Bone marrow (tissue), 2 donors: ENCODE measurements around the gene C1GALT1C1L.
"Not testable (repeated sequence)": the region's sequence is repeated elsewhere in the genome, so short reads cannot be mapped to it uniquely, and the experiment has no call there.

ENCODE experiments used
- DNase-seq, 2 donors: peaks; one replicate each; lab custom pipeline; 2025; lab: John Stamatoyannopoulos, UW

C1GALT1C1L gene

DNA sequence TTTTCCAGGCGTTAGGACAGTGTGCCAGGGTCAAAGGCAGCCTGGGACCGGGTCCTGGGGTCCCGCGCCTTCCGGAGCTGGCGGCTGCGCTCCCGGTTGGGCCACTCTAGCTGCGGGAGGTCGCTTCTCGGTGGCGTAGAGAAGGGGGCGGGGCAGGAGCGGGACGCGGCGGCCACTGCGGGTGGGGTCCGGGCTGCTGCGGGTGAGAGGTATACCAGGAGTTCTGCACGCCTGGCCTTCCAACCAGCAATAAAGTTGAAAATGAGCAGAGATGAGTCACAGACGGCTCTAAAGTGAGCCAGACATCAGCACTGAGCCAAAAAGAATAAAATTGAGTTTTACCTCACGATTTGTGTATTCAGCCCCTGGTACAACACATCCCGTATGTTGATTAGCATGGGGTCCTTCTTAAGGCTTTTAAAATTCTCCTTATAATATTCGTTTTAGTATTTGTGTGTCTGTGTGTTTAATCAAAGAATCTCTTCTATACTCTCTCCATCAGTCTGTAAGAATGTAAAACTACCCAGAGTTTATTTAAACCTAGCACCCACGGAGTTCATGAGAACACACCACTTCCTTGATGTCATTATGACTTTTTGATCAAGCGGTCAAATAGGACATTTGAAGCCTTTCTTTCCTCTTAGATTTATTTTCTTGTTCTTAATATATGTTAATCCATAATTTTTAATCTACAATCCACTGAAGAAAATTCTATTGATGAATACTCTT is at the start of gene C1GALT1C1L:
Gene C1GALT1C1L (minus strand): TSS at position 108 of the 729 bp plus-strand sequence. CDS start 107 bp downstream, at position 1.
- no peak for DNase-seq

DNA sequence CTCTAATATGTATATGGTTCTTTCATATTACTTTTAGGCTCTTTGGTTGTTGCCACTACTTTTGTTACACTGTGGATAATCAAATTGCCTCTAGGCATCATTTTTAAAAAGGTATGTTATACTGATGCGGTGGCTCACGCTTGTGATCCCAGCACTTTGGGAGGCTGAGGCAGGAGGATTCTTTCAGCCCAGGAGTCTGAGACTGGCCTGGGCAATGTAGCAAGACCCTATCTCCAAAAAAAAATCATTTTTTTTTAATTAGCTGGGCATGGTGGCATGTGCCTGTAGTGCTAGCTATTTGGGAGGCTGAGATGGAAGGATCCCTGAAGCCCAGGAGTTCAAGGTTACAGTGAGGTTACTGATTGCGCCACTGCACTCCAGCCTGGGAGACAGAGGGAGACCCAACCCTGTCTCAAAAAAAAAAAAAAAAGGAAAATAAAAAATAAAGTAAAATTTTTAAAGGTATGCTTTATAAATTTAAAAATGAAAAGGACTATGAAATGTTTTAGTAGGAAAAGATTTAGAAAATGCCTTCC is 49.5 kb upstream of the C1GALT1C1L start:
- no peak for DNase-seq

DNA sequence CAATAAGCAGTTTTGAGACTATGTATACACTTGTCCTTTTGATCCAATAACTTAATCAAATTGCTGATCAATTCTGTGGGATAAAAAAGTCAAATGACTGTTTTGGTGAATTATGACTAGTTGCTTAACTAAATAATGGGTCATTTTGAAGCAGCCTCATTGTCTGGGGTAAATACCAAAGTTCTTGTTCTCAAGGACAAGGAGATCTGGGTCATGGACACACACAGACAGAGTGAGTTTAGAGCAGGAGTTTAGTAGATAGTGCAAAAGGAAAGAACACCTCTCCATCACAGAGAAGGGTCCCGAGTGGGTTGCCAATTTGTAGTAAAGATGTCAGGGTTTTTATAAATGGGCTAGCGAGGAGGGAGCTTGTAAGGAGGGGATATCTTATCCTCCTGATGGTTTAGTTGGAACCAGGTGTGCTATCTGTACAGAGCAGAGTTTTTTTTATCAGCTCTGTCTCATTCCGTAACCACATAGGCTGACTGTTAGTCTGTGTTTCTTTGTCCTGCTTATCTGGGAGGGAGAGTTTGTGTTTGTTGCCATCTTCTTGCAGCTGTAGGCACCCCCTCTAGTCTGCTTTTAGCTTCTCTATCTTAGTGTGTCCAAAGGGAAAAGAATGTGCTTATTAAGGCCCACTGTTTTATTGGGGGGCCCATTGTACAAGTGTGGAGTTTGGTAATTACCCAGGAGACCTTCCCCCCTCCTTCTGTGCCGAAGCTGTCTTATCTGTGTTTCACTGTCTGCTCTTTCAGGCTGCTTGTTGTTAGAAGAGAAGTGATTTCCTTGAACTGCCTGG is 48.7 kb upstream of the C1GALT1C1L start:
- DNase-seq = no peak

DNA sequence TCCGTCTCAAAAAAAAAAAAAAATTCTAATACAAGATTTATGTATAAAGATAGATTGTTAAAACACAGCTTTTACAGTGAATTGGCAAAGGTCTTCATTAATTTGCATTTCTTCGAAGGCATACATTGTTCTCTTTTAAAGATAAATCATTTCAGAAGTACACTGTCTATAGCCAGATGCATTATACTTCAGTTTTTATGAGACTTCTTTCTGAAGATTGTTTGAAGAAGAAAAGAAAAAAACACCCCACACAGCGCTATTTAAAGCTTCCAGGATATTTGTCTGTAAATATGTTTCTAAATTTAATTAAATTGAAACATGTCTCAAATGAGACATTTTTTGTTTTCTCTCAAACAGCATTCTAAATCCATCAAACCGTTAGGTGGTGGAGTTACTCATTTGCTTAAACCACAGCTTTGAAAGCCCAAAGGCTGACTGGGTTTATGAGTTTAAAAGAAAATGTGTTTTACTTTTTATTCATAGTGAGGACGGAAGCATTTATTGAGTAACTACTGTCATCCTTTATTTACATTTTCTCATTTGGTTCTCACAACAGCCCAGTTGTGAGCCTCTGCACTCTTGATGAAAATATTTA is 42.4 kb upstream of the C1GALT1C1L start:
- no peak for DNase-seq

DNA sequence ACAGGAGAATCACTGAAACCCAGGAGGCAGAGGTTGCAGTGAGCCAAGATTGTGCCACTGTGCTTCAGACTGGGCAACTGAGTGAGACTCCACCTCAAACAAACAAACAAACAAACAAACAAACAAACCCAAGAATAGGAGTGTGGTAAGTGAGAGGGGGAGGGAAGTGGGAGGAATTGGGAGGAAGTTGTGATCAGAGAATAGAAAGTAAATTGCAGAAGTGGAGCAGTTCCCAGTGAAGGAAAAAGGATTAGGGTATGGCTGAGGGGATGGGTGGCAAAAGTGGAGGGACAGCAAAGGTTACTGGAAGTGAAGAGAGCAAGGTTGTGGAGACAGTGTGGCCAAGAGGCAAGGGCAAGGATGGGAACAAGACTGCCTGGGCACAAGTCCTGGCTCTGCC is 41.1 kb upstream of the C1GALT1C1L start:
- DNase-seq = no peak

DNA sequence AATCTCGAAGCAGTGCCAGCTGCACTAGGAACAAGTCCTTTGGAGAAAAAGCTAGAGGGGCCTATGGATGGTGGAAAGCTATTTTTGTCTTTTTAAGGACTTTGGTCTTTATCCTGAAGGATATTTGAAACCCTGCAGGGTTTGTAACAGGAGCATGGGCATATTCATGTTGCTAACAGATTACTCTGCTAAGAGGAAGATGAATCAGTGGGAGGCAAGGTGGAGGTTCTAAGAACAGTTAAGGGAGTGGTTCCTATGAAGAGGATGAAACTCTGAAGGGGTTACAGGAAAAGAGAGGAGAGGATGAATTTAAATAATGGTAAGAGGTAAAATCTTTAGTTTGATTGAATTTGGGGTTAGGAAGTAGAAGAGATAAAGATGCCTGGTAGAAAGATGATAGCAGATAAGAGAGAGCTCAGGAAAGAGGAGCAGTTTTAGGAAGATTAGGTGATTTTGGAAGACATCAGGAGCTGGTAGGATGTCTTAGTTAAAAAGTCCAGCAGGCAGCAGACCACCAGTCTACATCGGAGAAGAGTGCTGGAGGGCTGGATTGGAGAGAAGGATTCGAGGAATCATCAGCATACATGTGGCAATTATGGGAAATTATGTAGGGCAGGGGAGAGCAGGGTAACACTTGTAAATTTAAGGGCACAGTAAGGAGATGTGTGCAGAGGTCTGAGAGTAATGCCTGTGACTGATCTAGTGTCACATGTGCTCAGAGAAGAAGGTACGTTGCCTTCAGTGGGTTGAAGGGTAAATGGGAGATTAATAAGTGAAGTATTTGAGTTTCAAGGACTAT is 39.3 kb upstream of the C1GALT1C1L start:
- DNase-seq = no peak

DNA sequence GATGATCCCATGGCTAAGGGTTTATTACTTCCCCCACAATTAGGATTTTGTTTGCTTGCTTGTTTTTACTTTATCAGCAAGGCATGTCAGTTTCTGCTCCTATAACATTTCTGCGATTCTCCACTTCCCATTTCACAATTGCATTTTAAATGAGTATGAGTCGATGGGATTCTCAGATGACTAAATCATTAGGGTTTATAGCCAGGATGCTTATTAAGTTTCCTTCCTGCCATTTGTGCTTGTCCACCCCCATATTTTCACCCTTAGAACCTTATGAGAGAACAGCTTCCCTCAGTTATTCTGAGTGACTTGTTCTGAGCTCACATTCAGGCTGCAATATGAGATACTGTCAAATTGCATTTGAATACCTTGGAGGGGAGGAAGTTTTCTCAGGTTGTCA is 37.9 kb upstream of the C1GALT1C1L start:
- DNase-seq = no peak

DNA sequence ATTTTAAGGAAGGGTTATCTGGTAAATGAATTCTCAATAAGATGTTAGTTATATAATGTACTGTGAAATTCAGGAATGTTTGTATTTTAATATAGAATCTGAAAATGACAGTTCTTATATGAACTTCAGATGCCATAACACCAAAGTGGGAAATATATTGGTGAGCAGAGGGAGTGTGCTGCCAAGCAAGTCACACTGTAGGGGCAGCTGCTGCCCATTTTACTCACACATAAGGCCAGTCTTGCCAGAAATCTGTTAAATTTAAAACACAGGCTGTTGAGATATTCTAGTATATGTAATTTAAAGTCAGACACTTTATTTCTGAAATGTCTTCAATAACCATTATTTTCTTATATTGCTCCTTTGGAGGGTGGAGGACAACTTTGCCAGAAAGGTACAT is 34.6 kb upstream of the C1GALT1C1L start:
- DNase-seq = no peak

DNA sequence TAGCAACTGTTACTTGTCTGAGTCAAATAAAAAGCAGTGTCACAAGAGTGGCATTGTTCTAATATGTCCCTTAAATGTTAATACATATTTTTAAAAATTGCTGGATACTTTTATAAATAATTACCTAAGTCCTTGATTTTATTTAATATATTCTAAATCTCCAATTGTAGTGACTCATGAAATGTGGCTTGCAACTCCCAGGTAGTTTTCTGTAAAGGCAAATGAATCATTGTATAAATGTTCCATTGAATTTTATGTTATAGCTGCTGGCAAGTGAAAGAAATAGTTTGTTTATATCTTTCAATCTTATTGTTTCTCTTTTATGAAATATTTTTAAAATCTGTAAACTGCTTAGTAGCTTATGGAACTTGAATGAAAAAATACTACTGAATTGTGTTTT is 32.7 kb upstream of the C1GALT1C1L start:
- DNase-seq = no peak

DNA sequence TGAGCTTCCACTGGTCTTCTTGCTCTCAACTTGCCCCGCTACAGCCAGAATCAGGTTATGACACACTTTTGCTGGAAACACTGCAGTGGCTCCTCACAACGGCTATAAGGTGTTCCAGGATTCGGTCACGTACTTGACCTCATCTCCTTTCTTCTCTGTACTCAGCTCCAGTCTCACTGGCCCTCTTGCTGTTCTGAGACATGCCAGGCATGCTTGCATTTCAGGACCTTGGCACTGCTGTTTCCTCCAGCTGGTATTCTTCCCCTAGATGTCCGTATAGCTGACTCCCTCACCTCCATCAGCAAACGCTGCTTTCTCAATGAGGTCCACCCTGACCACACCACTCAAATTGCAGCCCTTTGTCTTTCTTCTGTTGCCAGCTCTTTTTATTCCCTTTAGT is 31.9 kb upstream of the C1GALT1C1L start:
- DNase-seq = no peak

DNA sequence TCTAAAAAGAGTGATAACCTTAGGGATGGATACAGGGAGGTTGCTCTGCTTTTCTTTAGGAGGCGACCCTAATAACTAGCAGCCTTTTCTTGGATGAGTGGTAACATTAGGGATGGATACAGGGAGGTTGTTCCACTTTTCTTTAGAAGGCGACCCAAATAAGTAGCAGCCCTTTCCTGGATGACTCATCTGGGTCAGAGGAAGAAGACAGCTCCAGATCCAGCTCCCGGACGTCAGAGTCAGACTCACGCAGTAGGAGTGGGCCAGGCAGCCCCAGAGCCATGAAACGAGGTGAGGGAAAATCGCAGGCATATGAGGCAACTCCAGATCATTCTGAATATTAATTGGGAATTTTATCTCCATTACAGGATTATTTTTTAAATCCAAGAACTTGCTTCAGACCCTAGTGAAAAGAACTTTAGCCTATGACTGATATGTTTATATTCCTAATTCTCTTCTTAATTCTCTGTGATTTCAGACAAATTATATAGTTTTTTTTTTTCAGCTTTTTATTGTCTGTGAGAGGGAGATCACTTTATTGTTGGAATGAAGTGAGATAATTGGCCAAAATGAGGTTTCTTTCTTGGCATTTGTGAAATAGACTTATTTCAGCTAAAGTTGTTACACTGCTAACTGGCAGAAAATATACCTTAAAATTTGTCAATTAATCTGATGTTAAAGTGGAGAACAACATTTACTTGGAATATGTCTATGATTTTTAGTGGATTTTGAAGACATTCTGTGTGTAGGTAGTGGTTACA is 31.2 kb upstream of the C1GALT1C1L start:
- no peak for DNase-seq

DNA sequence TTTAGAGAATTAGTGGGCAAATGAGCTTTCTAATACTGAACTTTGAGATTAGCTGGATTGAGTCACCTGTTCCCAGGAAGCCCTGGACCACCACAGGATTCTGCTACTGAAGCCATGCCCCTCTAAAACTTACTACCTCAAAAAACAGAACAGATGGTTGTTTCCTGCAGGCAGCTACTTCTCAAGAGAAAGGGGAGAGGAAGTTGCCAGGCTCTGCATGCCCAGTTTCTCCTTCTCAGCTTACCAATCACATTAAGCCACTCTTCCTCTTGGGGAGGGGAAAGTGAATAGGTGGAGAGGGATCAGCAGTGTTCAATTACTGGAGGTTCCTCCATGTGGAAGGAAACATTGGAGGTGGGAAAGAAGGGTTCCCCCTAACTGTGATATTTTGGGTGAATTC is 24.9 kb upstream of the C1GALT1C1L start:
- no peak for DNase-seq

DNA sequence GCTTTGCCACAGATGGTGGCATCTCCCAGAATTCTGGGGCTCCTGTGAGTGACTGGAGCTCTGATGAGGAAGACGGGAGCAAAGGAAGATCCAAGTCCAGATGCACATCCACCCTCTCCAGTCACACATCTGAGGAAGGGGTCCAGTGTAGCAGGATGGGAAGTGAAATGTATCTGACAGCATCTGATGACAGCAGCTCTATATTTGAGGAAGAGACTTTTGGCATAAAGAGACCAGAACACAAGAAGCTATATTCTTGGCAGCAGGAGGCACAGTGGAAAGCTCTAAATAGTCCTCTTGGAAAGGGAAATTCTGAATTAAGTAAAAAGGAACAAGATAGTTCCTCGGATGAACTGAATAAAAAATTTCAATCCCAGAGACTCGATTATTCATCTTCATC is 23.5 kb upstream of the C1GALT1C1L start:
- DNase-seq = no peak

DNA sequence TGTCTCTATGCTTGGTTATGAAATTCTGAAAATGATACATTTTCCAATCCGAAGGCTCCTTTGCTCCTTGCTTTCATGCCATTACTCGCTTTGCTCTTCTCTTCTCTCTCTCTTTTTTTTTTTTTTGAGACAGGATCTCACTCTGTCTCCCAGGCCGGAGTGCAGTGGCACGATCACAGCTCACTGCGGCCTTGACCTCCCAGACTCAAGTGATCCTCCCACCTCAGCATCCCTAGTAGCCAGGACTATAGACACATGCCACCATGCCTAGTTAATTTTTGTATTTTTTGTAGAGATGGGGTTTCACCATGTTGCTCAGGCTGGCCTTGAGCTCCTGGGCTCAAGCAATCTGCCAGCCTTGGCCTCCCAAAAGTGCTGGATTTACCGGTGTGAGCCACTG is 21.9 kb upstream of the C1GALT1C1L start:
- not testable (repeated sequence) for DNase-seq

DNA sequence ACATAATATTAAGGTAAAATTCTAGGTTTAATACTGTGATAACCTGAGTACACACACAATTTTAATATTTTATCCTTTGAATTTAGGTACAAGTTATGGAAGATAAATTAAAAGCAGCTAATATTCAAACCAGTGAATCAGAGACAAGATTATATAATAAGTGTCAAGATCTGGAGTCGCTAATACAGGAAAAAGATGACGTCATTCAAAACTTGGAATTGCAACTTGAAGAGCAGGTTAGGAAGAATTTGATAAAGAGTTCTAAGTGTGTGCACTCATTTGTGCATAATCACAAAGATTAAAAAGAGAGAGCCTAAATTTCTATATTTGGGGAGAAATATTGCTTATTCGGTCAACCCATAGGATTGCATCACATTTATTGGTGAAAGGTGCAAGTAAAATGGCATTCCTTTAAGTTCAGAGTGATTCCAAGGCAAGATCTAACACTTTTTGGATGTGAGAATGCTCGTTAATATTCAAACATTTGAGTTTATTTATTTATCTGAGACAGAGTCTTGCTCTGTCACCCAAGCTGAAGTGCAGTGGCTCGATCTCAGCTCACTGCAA is 16.3 kb upstream of the C1GALT1C1L start:
- no peak for DNase-seq

DNA sequence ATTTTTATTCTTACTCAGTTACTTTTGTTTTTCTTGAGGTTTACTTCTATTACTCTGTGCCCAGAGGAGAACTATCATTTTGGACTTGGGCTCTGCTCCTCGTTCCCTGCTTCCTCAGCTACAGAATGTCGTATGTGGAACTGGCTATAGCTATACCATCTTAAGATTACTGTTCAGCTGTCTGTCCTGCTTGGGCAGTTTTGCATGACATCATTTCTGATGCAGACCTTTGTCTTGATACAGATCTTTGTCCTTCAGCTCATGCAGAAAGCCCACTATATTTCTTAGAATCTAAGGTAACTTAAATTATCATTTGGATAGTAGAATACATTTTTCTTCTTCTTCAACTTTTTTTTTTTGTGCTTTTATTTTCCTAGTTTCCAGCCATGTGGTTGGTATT is 13.8 kb upstream of the C1GALT1C1L start:
- DNase-seq = no peak

DNA sequence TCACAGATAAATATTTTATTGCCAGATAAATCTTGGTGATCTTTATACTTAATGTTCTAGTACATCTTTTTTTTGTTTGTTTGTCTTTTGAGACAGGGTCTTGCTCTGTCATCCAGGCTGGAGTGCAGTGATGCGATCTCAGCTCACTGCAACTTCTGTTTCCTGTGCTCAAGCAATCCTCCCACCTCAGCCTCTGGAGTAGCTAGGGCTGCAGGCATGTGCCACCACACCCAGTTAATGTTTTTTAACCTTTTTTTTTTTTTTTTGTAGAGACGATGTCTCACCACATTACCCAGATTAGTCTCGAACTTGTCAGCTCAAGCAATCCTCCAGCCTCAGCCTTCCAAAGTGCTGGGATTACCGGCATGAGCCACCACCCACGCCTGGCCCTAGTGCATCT is 9.1 kb upstream of the C1GALT1C1L start:
- DNase-seq = no peak

DNA sequence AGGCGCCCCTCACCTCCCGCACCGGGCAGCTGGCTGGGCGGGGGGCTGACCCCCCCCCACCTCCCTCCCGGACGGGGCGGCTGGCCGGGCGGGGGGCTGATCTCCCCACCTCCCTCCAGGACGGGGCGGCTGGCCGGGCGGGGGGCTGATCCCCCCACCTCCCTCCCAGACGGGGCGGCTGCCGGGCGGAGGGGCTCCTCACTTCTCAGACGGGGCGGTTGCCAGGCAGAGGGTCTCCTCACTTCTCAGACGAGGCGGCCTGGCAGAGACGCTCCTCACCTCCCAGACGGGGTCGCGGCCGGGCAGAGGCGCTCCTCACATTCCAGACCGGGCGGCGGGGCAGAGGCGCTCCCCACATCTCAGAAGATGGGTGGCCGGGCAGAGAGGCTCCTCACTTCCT is 1.6 kb upstream of the C1GALT1C1L start:
- DNase-seq = not testable (repeated sequence)

DNA sequence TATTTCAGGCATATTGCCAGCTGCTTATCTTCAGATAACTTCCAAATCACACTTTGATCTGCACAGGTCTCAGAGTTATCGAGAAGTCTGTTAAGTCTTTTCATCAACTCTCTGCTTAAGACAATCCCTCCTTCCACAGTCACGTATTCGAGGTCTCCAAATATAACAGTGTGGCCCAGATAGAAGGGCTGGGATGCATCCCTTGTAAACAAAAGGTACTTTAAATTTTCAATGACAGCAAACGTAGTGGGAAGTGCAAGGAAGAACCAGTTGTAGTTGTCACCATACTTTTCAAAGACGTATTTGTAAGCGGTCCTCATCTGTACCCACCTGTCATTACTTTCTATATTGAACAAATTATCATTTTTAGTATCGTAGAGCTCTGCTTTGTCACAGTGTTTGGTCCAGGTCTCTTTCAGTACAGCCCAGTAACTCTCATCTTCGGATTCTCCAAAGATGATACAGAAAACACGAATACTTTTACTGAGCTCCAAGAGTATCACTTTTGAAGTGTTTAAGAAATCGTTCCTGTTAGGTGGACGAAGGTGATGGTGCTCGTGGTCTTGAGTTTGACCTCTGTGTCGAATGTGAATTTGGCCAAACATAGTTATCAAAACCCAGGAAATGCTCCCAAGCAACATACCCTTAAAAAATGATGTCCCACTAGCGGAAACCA is 445 bp downstream of the C1GALT1C1L start:
- DNase-seq = no peak

DNA sequence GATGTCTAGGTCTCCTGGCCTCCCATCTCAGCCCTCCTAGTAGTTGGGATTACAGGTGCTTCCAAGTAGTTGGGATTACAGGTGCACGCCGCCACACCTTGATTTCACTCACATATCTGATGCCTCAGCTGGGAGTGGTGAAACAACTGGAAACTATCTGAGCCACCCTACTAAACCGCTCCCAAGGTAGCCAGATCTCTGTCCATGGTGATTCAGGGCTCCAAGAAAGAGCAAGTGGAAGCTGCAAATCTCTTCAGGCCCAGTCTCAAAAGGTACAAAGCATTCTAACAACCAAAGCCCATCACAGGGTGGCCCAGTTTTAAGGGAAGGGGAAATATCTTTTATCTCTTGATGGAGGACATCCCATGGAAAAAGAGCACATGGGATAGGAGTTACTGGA is 19.0 kb downstream of the C1GALT1C1L start:
- DNase-seq = no peak
